Thymus (tissue), 11 donors: Measurements from ENCODE around the gene ST3GAL3. TPM values are rescaled to one million over a fixed set of nuclear protein-coding genes. Genes with fewer than 3 reads are reported as not detected.

Experiments
- DNase-seq, 9 donors: peaks; one replicate each; pipeline ENCODE4 v3.0.0-alpha.2; 2013; ENCODE audit warnings: low spot score in 9 of 9, low read depth in 6 of 9, missing footprints in 1 of 9
- H3K27ac ChIP-seq, 2 donors: one replicate each; pipeline ENCODE4 v1.5.1; 2013; ENCODE audit warnings: control low read depth in 1 of 2, low read depth in 1 of 2, low read length in 1 of 2, mild to moderate bottlenecking in 1 of 2, moderate library complexity in 1 of 2
- H3K27me3 ChIP-seq, 2 donors: one replicate each; pipeline ENCODE4 v1.5.1; 2013; ENCODE audit warnings: low read length in 1 of 2; ENCODE audit not compliant: control insufficient read depth in 2 of 2, insufficient read depth in 1 of 2
- H3K36me3 ChIP-seq, 2 donors: one replicate each; pipeline ENCODE4 v1.5.1; 2013; ENCODE audit warnings: low read length in 1 of 2, mild to moderate bottlenecking in 1 of 2, moderate library complexity in 1 of 2; ENCODE audit not compliant: control insufficient read depth in 2 of 2, insufficient read depth in 2 of 2
- H3K4me1 ChIP-seq, 2 donors: one replicate each; pipeline ENCODE4 v1.5.1; 2013; ENCODE audit warnings: low read length in 2 of 2; ENCODE audit not compliant: control insufficient read depth in 2 of 2, insufficient read depth in 2 of 2
- H3K4me3 ChIP-seq, 2 donors: one replicate each; pipeline ENCODE4 v1.5.1; 2013; ENCODE audit warnings: low read length in 2 of 2, control low read depth in 1 of 2, mild to moderate bottlenecking in 1 of 2
- H3K9me3 ChIP-seq, 2 donors: one replicate each; pipeline ENCODE4 v1.5.1; 2013; ENCODE audit warnings: low read length in 1 of 2, mild to moderate bottlenecking in 1 of 2; ENCODE audit not compliant: control insufficient read depth in 2 of 2, insufficient read depth in 1 of 2
- WGBS: extraction: QIAGEN DNeasy Blood & Tissue Kit; methylation state at CpG from one replicate; pipeline ENCODE4 v1.1.7; 2013; 5-methylcytosine and 5-hydroxymethylcytosine counted together
- polyA plus RNA-seq: library from polyadenylated mRNA; stranded (reverse); fragments of 200-250 nt; gene quantifications from one replicate; pipeline ENCODE4 v1.2.3, GENCODE V29; 2013
- total RNA-seq: library from RNA; stranded (reverse); fragments of 120-200 nt; gene quantifications from one replicate; pipeline ENCODE4 v1.2.4, GENCODE V29; 2013
- donor health status: healthy.

The ST3GAL3 gene
- total and polyA plus RNA-seq, 2 donors, result 5.4 to 10.1 TPM

DNA sequence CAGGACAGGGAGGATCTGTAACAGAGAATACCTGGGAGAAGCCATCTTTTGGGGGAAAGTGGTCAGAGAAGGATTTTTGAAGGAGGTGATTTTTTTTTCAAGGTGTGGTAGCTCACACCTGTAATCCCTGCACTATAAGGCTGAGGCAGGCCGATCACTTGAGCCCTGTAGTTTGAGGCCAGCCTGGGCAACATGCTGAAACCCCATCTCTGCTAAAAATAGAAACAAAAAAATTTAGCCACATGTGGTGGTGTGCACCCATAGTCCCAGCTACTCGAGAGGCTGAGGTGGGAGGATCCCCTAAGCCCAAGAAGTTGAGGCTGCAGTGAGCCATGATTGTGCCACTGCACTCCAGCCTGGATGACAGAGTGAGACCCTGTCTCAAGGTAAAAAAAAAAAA is 158.9 kb downstream of the ST3GAL3 start:
- Histone ChIP-seq H3K27ac (no peak overlapping the region), H3K27me3 (no peaks in the 10 kb centered on the region)
- WGBS, result 96% methylated on average over 2 of the region's 2 CpGs

DNA sequence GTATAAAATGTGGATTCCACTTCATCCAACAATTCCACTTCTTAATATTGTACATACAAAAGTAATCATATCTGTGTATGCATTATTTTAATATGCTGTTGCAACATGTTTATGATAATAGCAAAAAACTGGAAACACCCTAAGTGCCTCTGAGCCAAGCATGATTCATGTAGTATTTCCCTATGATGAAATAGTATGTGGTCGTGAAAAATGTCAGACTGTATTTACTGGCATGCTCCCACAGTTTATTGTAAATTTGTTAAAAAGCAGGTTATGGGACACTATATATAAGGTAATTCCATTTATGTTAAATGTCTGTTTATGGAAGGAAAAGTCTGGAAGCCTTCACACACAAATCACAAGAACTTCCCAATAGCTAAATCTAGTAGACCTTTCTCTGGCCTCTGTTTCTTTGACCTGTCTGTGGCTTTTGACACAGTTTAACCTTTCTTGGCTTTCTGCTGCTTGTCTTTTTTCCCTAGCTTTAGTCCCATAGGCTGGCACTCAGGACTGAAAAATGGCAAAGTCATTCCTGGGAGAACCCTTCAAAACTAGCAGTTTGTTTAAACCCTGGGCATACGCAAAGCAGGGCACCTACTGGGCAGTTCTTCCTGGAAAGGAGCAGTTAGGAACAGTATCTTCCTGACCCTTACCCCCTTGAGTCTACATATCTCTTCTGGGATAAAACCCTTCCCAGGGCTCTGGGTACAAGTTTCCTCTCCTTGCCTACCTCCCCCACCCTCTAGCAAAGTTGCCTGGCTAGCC is 160.8 kb downstream of the ST3GAL3 start:
- H3K27ac ChIP-seq, result no peak overlapping the region

More for the DNA sequence above, 158.9 kb downstream of the ST3GAL3 start:
- DNase-seq, result no peak
- no peaks in the 10 kb centered on the region for H3K9me3 ChIP-seq
- no peak overlapping the region for H3K4me3 ChIP-seq
- peaks cover 0 to 5% of the 10 kb centered on the region in 2 donors for H3K4me1 ChIP-seq
- H3K36me3 ChIP-seq, result no peaks in the 10 kb centered on the region

GRCh38 chr1:43868741-43869067 is 161.4 kb downstream of the ST3GAL3 start:
- WGBS, result 86% methylated on average over 2 of the region's 2 CpGs
- Histone ChIP-seq H3K9me3 (peaks cover 0 to 1% of the 10 kb centered on the region in 2 donors), H3K36me3 (no peaks in the 10 kb centered on the region), H3K4me3 (no peak overlapping the region), H3K27ac (no peak overlapping the region), H3K4me1 (peaks cover 0 to 5% of the 10 kb centered on the region in 2 donors), H3K27me3 (no peaks in the 10 kb centered on the region)
- peak in 1 of 9 donors; percentile 23 for DNase-seq

More for the DNA sequence above, 160.8 kb downstream of the ST3GAL3 start:
- WGBS, result 78% methylated on average over 2 of the region's 2 CpGs
- no peak overlapping the region for H3K4me3 ChIP-seq
- no peaks in the 10 kb centered on the region for H3K27me3 ChIP-seq
- peaks cover 0 to 5% of the 10 kb centered on the region in 2 donors for H3K4me1 ChIP-seq
- H3K36me3 ChIP-seq, result no peaks in the 10 kb centered on the region
- DNase-seq, result no peak
- peaks cover 0 to 1% of the 10 kb centered on the region in 2 donors for H3K9me3 ChIP-seq

GRCh38 chr1:43870306-43870705 is 163.0 kb downstream of the ST3GAL3 start:
- Histone ChIP-seq H3K27ac (no peak overlapping the region), H3K9me3 (peaks cover 0 to 1% of the 10 kb centered on the region in 2 donors), H3K27me3 (no peaks in the 10 kb centered on the region), H3K4me1 (peaks cover 0 to 5% of the 10 kb centered on the region in 2 donors), H3K4me3 (no peak overlapping the region), H3K36me3 (no peaks in the 10 kb centered on the region)
- no peak for DNase-seq
- 96% methylated on average over 3 of the region's 3 CpGs for WGBS

- Histone ChIP-seq H3K36me3 (no peaks in the 10 kb centered on the region), H3K9me3 (peaks cover 0 to 1% of the 10 kb centered on the region in 2 donors), H3K4me3 (no peak overlapping the region), H3K4me1 (peaks cover 0 to 5% of the 10 kb centered on the region in 2 donors), H3K27ac (no peak overlapping the region), H3K27me3 (no peaks in the 10 kb centered on the region)
- DNase-seq, result no peak
- WGBS, result 96% methylated on average over 3 of the region's 3 CpGs
Measured at GRCh38 chr1:43871181-43871910, 164.0 kb downstream of the ST3GAL3 start.

DNA sequence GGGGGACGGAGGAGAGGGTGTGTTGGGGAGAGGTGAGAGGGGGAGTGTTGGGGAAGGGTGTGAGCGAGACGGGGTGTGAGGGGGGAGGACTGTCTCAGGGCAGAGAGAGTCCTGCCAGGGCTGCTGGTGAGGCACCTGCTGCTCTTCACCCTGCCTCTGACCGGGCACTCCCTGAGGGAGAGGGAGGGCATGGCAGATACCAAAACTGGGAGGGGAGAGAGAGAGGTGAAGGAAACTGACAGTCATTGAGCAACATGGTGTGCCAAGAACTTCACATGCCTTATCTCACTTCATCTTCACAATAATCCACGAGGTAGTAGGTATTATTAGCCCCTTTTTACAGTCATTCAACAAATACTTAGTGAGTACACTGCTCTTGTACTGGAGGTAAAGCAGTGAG is 164.9 kb downstream of the ST3GAL3 start:
- no peaks in the 10 kb centered on the region for H3K27me3 ChIP-seq
- H3K4me3 ChIP-seq, result no peak overlapping the region
- peaks cover 0 to 1% of the 10 kb centered on the region in 2 donors for H3K9me3 ChIP-seq
- H3K4me1 ChIP-seq, result peaks cover 0 to 5% of the 10 kb centered on the region in 2 donors
- H3K36me3 ChIP-seq, result no peaks in the 10 kb centered on the region
- 87% methylated on average over 5 of the region's 5 CpGs for WGBS
- DNase-seq, result no peak
- no peak overlapping the region for H3K27ac ChIP-seq

GRCh38 chr1:43873851-43874250 is 166.5 kb downstream of the ST3GAL3 start:
- Histone ChIP-seq H3K27me3 (no peaks in the 10 kb centered on the region), H3K27ac (no peak overlapping the region), H3K4me3 (no peak overlapping the region), H3K36me3 (no peaks in the 10 kb centered on the region), H3K4me1 (peaks cover 0 to 5% of the 10 kb centered on the region in 2 donors), H3K9me3 (peaks cover 0 to 1% of the 10 kb centered on the region in 2 donors)
- no peak for DNase-seq

GRCh38 chr1:43874716-43875115 is 167.4 kb downstream of the ST3GAL3 start:
- no peak for DNase-seq
- Histone ChIP-seq H3K9me3 (peaks cover 0 to 1% of the 10 kb centered on the region in 2 donors), H3K4me1 (no peaks in the 10 kb centered on the region), H3K36me3 (no peaks in the 10 kb centered on the region), H3K27ac (no peak overlapping the region), H3K4me3 (no peak overlapping the region), H3K27me3 (no peaks in the 10 kb centered on the region)
- 98% methylated on average over 3 of the region's 3 CpGs for whole genome bisulfite sequencing

DNA sequence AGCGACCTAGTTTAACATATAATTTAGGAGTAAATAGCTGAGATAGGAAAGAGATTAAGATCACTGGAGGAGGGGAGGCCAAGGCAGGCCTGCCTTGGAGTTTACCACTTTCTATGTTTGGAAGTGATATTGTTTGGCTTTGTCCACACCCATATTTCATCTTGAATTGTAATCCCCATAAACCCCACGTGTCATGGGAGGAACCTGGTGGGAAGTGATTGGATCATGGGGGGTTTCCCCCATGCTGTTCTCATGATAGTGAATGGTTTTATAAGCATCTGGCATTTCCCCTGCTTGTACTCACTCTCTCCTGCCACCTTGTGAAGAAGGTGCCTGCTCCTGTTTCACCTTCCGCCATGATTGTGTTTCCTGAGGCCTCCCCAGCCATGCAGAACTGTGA is 168.0 kb downstream of the ST3GAL3 start:
- 95% methylated on average over 3 of the region's 3 CpGs for WGBS
- no peak overlapping the region for H3K4me3 ChIP-seq
- no peak for DNase-seq
- no peaks in the 10 kb centered on the region for H3K27me3 ChIP-seq
- H3K36me3 ChIP-seq, result no peaks in the 10 kb centered on the region
- H3K9me3 ChIP-seq, result peaks cover 0 to 1% of the 10 kb centered on the region in 2 donors
- no peak overlapping the region for H3K27ac ChIP-seq
- no peaks in the 10 kb centered on the region for H3K4me1 ChIP-seq
